ENCODE measurements around the gene NUDT22.

- TF ChIP-seq POLR2A (IDR thresholded peaks at IDR 0.05; ENCODE audit: low read depth, low read length) = no peak
- no peak for TF ChIP-seq CTCF (conservative IDR thresholded peaks at IDR 0.05; ENCODE audit: low read depth, low read length)
- no peak for TF ChIP-seq SMC3 (IDR thresholded peaks at IDR 0.05; ENCODE audit: low read depth, low read length)
- no peak for TF ChIP-seq RFX5 (IDR thresholded peaks at IDR 0.05; ENCODE audit: low read depth, low read length)
- no peak for TF ChIP-seq CEBPB (IDR thresholded peaks at IDR 0.05; ENCODE audit: low read depth, low read length)
- TF ChIP-seq MXI1 (IDR thresholded peaks at IDR 0.05; ENCODE audit: borderline replicate concordance, low read depth, low read length) = no peak
- no peak for TF ChIP-seq NFE2L2 (IDR thresholded peaks at IDR 0.05; ENCODE audit: low read depth, low read length)
Measured at GRCh38 chr11:64211181-64211872, 14.7 kb upstream of the NUDT22 start.

Data from IMR-90 (cell line).